ENCODE data around the gene PRKCE.

GRCh38 chr2:46135958-46136357 lies 484.5 kb downstream of the PRKCE start:
- TF ChIP-seq CTCF (IDR thresholded peaks at IDR 0.05) (no peak), EZH2 (IDR thresholded peaks at IDR 0.05; ENCODE audit: borderline replicate concordance, insufficient read depth, low read depth, low read length, poor library complexity, severe bottlenecking) (no peak)
